ENCODE data around the gene CIB4.

Gene CIB4

GRCh38 chr2:26585966-26586365 is 55.2 kb downstream of the CIB4 start:
- TF ChIP-seq CTCF (IDR thresholded peaks at IDR 0.05; ENCODE audit: low read depth, low read length) = no peak
- DNase-seq (ENCODE audit: low read depth, low spot score) = no peak
- in situ Hi-C loops (cut with HindIII; ENCODE audit: low sequenced_read_pairs) = no loop called here
- no peak overlapping the region for H3K4me3 ChIP-seq (ENCODE audit: low read depth, low read length)

GRCh38 chr2:26585100-26585499 is 56.1 kb downstream of the CIB4 start:
- no peak for TF ChIP-seq CTCF (IDR thresholded peaks at IDR 0.05; ENCODE audit: low read depth, low read length)

GRCh38 chr2:26584656-26585055 is 56.5 kb downstream of the CIB4 start:
- no peak for TF ChIP-seq CTCF (IDR thresholded peaks at IDR 0.05; ENCODE audit: low read depth, low read length)
- no peak for DNase-seq (ENCODE audit: low read depth, low spot score)
- no peak overlapping the region for H3K4me3 ChIP-seq (ENCODE audit: low read depth, low read length)
- in situ Hi-C loops (cut with HindIII; ENCODE audit: low sequenced_read_pairs) = no loop called here

More at GRCh38 chr2:26585100-26585499, 56.1 kb downstream of the CIB4 start:
- H3K4me3 ChIP-seq (ENCODE audit: low read depth, low read length) = no peak overlapping the region
- in situ Hi-C loops (cut with HindIII; ENCODE audit: low sequenced_read_pairs) = no loop called here
- DNase-seq (ENCODE audit: low read depth, low spot score) = no peak

GRCh38 chr2:26584191-26584590 is 57.0 kb downstream of the CIB4 start:
- no peak for DNase-seq (ENCODE audit: low read depth, low spot score)
- no peak overlapping the region for H3K4me3 ChIP-seq (ENCODE audit: low read depth, low read length)
- in situ Hi-C loops (cut with HindIII; ENCODE audit: low sequenced_read_pairs) = no loop called here
- no peak for TF ChIP-seq CTCF (IDR thresholded peaks at IDR 0.05; ENCODE audit: low read depth, low read length)

- TF ChIP-seq CTCF (IDR thresholded peaks at IDR 0.05; ENCODE audit: low read depth, low read length) = no peak
- H3K4me3 ChIP-seq (ENCODE audit: low read depth, low read length) = no peak overlapping the region
- DNase-seq (ENCODE audit: low read depth, low spot score) = no peak
- in situ Hi-C loops (cut with HindIII; ENCODE audit: low sequenced_read_pairs) = no loop called here
Measured at GRCh38 chr2:26583381-26583911, 57.7 kb downstream of the CIB4 start.

- no peak overlapping the region for H3K4me3 ChIP-seq (ENCODE audit: low read depth, low read length)
- DNase-seq (ENCODE audit: low read depth, low spot score) = no peak
- TF ChIP-seq CTCF (IDR thresholded peaks at IDR 0.05; ENCODE audit: low read depth, low read length) = no peak
- in situ Hi-C loops (cut with HindIII; ENCODE audit: low sequenced_read_pairs) = no loop called here
Measured at GRCh38 chr2:26582890-26583289, 58.3 kb downstream of the CIB4 start.

All from astrocyte of the spinal cord (primary cell).